Measurements from ENCODE around the gene CYFIP2. TPM values are rescaled to one million over a fixed set of nuclear protein-coding genes. Genes with fewer than 3 reads are reported as not detected.
A peak's percentile ranks its signal among the peaks of the same experiment; 100 is the strongest.

CYFIP2 gene
- total RNA-seq, 1 experiment from 2014 or later = 74.7 TPM

DNA sequence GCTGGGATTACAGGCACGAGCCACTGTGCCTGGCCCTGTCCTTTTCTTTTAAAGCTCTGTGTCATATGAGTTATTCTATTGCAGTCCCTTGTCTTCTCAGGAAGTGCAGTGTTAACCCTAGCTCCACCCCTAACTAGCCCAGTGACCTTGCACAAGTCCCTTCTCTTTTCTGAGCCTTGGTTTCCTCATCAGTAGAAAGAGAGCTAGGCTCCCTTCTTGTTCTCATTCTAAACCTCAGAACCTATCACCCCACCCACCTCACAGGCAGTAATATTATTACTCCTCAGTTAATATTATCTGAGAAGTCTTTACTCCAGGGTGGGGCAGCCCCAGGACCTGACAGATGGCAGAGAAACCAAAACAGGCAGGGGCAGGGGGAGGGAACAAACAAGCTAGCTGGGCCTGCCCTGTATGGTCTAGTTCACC is 7.2 kb downstream of the CYFIP2 start:
- Mint-ChIP-seq H3K36me3 (ENCODE audit: insufficient read depth in 1 of 3, low read depth in 3 of 3) (peaks cover 0 to 2% (median 0%) of the 10 kb centered on the region in 3 experiments; a peak in 1 of 7 replicates), H3K4me3 (no peak overlapping the region), H3K27ac (peak overlapping the region in 2 of 3 experiments; percentile 76 to 79; a peak in 3 of 7 replicates), H3K27me3 (ENCODE audit: low read depth) (no peaks in the 10 kb centered on the region), H3K4me1 (peaks cover 14 to 15% of the 10 kb centered on the region in 2 experiments), H3K9me3 (no peaks in the 10 kb centered on the region)
- no peak overlapping the region for H2BK15ac ChIP-seq (ENCODE audit: low read depth, low read length)
- H2AFZ ChIP-seq (ENCODE audit: low read length) = no peak overlapping the region
- H4K20me1 ChIP-seq (ENCODE audit: control insufficient read depth, insufficient read depth, insufficient read length) = peaks cover 3% of the 10 kb centered on the region
- H3K23me2 ChIP-seq (ENCODE audit: insufficient read length, low read depth, low read length, poor library complexity, severe bottlenecking) = no peaks in the 10 kb centered on the region
- H4K5ac ChIP-seq (ENCODE audit: insufficient read length, low read depth, low read length) = no peak overlapping the region
- peaks cover 14% of the 10 kb centered on the region; the same call in 1 of the 2 replicates for H3K79me2 ChIP-seq (ENCODE audit: insufficient read depth, low read length)
- no peak overlapping the region for H2BK5ac ChIP-seq (ENCODE audit: insufficient read length, low read length)
- H4K91ac ChIP-seq (ENCODE audit: insufficient read length, low read depth, low read length) = no peak overlapping the region
- no peak overlapping the region for H2BK20ac ChIP-seq (ENCODE audit: low read depth, low read length, poor library complexity, severe bottlenecking)
- peaks cover 7% of the 10 kb centered on the region for H3K79me1 ChIP-seq (ENCODE audit: insufficient read depth, low read depth, low read length, poor library complexity, severe bottlenecking)
- H3K4me1 ChIP-seq (ENCODE audit: insufficient read depth, low read length) = peaks cover 3% of the 10 kb centered on the region; the same call in 1 of the 2 replicates
- H3K9ac ChIP-seq (ENCODE audit: extremely low read depth, insufficient read length, low read length) = no peak overlapping the region
- no peak overlapping the region for H3T11ph ChIP-seq (ENCODE audit: low read length)
- H3K14ac ChIP-seq (ENCODE audit: insufficient read depth, low read length) = no peak overlapping the region
- no peak overlapping the region for H3K4me2 ChIP-seq (ENCODE audit: insufficient read depth, insufficient read length, low read length)
- no peak overlapping the region for H2AK5ac ChIP-seq (ENCODE audit: insufficient read length, low read length)
- no peak overlapping the region for H4K8ac ChIP-seq (replicated peaks; ENCODE audit: insufficient read length, low read depth, low read length)
- no peak overlapping the region for H2BK120ac ChIP-seq (ENCODE audit: low read depth, low read length, poor library complexity, severe bottlenecking)
- no peak overlapping the region for H3K27ac ChIP-seq (ENCODE audit: insufficient read length, low read depth, low read length)
- no peak overlapping the region for H3K56ac ChIP-seq (ENCODE audit: insufficient read length, low read depth, low read length)
- H3K23ac ChIP-seq (ENCODE audit: insufficient read length, low read depth, low read length) = no peak overlapping the region
- H3K4ac ChIP-seq (ENCODE audit: low read depth, low read length) = no peak overlapping the region
- no CpG with 5 or more reads among the region's 1 CpG for WGBS (ENCODE audit: extremely low coverage, insufficient read length, low lambda C conversion rate)
- H3K27me3 ChIP-seq (ENCODE audit: insufficient read depth, low read length) = no peaks in the 10 kb centered on the region
- no peak overlapping the region for H3K18ac ChIP-seq (ENCODE audit: insufficient read length, low read depth, low read length)
- H2BK12ac ChIP-seq (ENCODE audit: insufficient read length, low read depth, low read length) = no peak overlapping the region
- no peak for DNase-seq
- H3K9me3 ChIP-seq (ENCODE audit: control insufficient read depth, low read depth, low read length) = no peaks in the 10 kb centered on the region
- TF ChIP-seq, protein P1, sequence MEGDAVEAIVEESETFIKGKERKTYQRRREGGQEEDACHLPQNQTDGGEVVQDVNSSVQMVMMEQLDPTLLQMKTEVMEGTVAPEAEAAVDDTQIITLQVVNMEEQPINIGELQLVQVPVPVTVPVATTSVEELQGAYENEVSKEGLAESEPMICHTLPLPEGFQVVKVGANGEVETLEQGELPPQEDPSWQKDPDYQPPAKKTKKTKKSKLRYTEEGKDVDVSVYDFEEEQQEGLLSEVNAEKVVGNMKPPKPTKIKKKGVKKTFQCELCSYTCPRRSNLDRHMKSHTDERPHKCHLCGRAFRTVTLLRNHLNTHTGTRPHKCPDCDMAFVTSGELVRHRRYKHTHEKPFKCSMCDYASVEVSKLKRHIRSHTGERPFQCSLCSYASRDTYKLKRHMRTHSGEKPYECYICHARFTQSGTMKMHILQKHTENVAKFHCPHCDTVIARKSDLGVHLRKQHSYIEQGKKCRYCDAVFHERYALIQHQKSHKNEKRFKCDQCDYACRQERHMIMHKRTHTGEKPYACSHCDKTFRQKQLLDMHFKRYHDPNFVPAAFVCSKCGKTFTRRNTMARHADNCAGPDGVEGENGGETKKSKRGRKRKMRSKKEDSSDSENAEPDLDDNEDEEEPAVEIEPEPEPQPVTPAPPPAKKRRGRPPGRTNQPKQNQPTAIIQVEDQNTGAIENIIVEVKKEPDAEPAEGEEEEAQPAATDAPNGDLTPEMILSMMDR (conservative IDR thresholded peaks at IDR 0.05) = no peak
